Measurements from ENCODE around the gene SPOCK2.

The SPOCK2 gene

DNA sequence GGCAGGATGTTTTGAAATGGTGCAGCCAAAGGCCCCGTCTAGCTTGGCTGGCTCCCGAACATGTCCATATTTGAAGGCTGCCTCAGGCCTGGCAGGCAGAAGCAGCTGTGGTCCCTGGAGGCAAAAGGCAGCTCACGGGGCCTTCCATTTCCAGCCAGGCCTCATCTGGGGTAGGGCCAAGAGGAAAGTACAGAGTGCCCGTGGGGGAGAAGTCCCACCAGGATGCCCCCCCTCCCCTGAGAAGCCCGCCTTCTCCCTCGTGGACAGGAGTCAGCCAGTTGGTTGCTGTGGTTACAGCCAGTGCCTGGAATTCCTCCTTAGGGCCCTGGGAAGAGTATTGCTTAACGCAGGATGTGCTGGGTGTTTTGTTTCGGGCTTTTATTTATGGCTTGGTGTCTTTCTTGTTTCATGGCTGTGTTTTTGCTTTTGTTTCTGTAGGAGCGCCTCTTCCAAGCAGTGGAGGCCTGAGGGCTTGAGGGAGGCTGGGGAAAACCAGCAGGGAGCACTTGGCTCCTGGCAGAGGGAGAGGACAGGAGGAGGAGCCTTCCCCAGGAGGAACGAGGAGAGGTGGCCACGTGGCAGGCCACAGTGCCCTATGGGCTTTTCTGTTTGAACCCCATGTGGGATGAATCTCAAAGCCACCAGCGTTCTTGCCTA, 78.8 kb downstream of the SPOCK2 start:
- peak; percentile 42 for DNase-seq (ENCODE audit: low spot score)

GRCh38 chr10:72009051-72009424, 79.3 kb downstream of the SPOCK2 start:
- DNase-seq (ENCODE audit: low spot score): peak; percentile 12

Data from kidney capillary endothelial cell (primary cell).